Measurements from ENCODE around the gene FAM50A.

DNA sequence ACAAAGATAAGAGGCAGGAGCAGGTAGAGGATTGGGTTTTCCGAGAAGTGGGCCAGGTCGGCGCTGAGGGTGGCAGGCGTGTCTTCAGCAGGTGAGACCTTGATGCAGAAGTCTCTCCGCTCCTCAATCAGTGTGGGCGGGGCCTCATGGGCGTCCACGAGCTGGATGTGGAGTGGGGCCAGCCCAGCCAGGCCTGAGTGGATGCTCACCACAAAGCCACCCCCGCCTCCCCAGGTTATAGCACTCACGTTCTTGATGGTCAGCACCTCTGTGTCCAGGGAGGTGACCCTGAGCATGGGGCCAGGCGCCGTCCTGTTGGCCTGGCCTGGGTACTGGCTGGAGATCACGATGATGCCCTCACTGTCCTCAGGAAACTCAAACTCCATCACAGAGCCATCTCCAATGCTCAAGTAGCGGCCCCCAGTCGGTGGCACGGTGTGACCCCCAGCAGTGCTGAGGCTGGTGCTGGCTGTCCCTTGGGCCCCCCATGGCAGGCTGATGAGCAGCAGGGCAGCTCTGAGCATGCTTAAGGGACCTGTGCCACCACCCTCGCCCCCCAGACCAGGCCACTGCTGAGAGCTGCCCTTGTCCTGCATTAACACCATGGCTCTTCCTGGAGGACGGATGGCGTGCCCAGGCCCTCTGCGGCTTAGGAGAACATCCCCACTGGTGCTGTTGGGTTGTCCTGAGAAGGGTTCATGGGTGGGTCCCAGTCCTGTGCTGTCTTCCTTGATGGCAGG, 44.6 kb downstream of the FAM50A start:
- TF ChIP-seq, protein P1, sequence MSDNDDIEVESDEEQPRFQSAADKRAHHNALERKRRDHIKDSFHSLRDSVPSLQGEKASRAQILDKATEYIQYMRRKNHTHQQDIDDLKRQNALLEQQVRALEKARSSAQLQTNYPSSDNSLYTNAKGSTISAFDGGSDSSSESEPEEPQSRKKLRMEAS (IDR thresholded peaks at IDR 0.05), result no peak
- TF ChIP-seq, protein P2, sequence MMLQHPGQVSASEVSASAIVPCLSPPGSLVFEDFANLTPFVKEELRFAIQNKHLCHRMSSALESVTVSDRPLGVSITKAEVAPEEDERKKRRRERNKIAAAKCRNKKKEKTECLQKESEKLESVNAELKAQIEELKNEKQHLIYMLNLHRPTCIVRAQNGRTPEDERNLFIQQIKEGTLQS (IDR thresholded peaks at IDR 0.05), result no peak

Measured in liver (tissue), 2 donors.